ENCODE results near the gene JPH3.

JPH3 gene

GRCh38 chr16:87586201-87586782 lies 16.0 kb upstream of the JPH3 start:
- CTCF ChIA-PET = interaction anchor here (0.6 to 2.2 kb wide), 3 partner anchors 37 to 50 kb away, joined by 3 to 10 read pairs (median 3); no protein-coding TSS in a partner anchor
- POLR2A ChIA-PET (ENCODE audit: low non-redundant PET) = no interaction called here
- TF ChIP-seq CTCF (conservative IDR thresholded peaks at IDR 0.05; ENCODE audit: low read depth) = no peak
- no peak overlapping the region for H3K27ac ChIP-seq
- DNase-seq (ENCODE audit: low spot score) = no peak

- ChIA-PET POLR2A (ENCODE audit: low non-redundant PET) (no interaction called here), CTCF (interaction anchor here (2.2 kb wide), 1 partner anchor 49 kb away, joined by 10 read pairs; no protein-coding TSS in a partner anchor)
- no peak for TF ChIP-seq CTCF (conservative IDR thresholded peaks at IDR 0.05; ENCODE audit: low read depth)
- DNase-seq (ENCODE audit: low spot score) = no peak
- H3K27ac ChIP-seq = no peak overlapping the region
Observed at GRCh38 chr16:87587636-87588035, 14.7 kb upstream of the JPH3 start.

- DNase-seq (ENCODE audit: low spot score) = no peak
- H3K27ac ChIP-seq = no peak overlapping the region
- POLR2A ChIA-PET (ENCODE audit: low non-redundant PET) = no interaction called here
- CTCF ChIA-PET = no interaction called here
- no peak for TF ChIP-seq CTCF (conservative IDR thresholded peaks at IDR 0.05; ENCODE audit: low read depth)
Observed at GRCh38 chr16:87592018-87592712, 10.1 kb upstream of the JPH3 start.

GRCh38 chr16:87593710-87594258 lies 8.5 kb upstream of the JPH3 start:
- ChIA-PET POLR2A (ENCODE audit: low non-redundant PET) (no interaction called here), CTCF (interaction anchor here (0.7 kb wide), 1 partner anchor 51 kb away, joined by 3 read pairs; no protein-coding TSS in a partner anchor)
- H3K27ac ChIP-seq = no peak overlapping the region
- TF ChIP-seq CTCF (conservative IDR thresholded peaks at IDR 0.05; ENCODE audit: low read depth) = no peak
- no peak for DNase-seq (ENCODE audit: low spot score)

- no peak for TF ChIP-seq CTCF (conservative IDR thresholded peaks at IDR 0.05; ENCODE audit: low read depth)
- DNase-seq (ENCODE audit: low spot score) = no peak
- ChIA-PET POLR2A (ENCODE audit: low non-redundant PET) (no interaction called here), CTCF (no interaction called here)
- H3K27ac ChIP-seq = no peak overlapping the region
Observed at GRCh38 chr16:87595712-87596111, 6.6 kb upstream of the JPH3 start.

- TF ChIP-seq CTCF (conservative IDR thresholded peaks at IDR 0.05; ENCODE audit: low read depth) = no peak
- CTCF ChIA-PET = interaction anchor here (1.5 kb wide), 1 partner anchor 38 kb away, joined by 4 read pairs; no protein-coding TSS in a partner anchor
- no peak overlapping the region for H3K27ac ChIP-seq
- DNase-seq (ENCODE audit: low spot score) = no peak
- POLR2A ChIA-PET (ENCODE audit: low non-redundant PET) = no interaction called here
Observed at GRCh38 chr16:87597324-87597830, 4.9 kb upstream of the JPH3 start.

All from RWPE1 (cell line).